ENCODE data around the gene GNAQ.
"Not testable (repeated sequence)": the region's sequence is repeated elsewhere in the genome, so short reads cannot be mapped to it uniquely, and the experiment has no call there.

Gene GNAQ

DNA sequence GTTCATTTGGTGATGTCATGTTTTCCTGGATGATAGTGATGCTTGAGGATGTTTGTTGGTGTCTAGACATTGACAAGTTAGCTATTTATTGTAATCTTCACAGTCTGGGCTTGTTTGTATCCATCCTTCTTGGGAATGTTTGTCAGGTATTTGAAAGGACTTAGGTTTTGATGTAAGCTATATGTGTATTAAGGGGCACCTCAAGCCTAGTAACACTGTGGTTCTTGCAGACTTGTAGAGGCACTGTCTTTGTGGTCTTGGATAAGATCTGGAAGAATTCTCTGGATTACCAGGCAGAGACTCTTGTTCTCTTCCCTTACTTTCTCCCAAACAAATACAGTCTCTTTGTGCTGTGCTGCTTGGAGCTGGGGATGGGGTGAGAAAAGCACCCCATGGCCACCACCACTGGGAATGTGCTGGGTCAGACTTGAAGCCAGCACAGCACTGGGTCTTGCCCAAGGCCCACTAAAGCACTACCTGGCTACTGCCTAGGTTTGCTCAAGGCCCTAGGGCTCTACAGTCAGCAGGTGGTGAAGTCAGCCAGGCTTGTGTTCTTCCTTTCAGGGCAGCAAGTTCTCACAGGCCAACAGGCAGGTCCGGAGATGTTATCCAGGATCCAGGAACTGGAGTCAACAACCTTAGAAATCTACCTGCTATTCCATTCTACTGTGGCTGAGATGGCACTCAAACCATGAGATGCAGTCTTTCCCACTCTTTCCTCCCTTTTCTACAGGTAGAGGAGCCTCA, 334.2 kb downstream of the GNAQ start:
- no peak overlapping the region for H3K4me3 ChIP-seq (replicated peaks in 1 of 2; ENCODE audit: low read depth in 2 of 2, low read length in 2 of 2)
- TF ChIP-seq, protein P1, sequence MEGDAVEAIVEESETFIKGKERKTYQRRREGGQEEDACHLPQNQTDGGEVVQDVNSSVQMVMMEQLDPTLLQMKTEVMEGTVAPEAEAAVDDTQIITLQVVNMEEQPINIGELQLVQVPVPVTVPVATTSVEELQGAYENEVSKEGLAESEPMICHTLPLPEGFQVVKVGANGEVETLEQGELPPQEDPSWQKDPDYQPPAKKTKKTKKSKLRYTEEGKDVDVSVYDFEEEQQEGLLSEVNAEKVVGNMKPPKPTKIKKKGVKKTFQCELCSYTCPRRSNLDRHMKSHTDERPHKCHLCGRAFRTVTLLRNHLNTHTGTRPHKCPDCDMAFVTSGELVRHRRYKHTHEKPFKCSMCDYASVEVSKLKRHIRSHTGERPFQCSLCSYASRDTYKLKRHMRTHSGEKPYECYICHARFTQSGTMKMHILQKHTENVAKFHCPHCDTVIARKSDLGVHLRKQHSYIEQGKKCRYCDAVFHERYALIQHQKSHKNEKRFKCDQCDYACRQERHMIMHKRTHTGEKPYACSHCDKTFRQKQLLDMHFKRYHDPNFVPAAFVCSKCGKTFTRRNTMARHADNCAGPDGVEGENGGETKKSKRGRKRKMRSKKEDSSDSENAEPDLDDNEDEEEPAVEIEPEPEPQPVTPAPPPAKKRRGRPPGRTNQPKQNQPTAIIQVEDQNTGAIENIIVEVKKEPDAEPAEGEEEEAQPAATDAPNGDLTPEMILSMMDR (IDR thresholded peaks at IDR 0.05; ENCODE audit: low read depth, low read length): no peak
- no peak for DNase-seq (ENCODE audit: low read depth in 2 of 2)

DNA sequence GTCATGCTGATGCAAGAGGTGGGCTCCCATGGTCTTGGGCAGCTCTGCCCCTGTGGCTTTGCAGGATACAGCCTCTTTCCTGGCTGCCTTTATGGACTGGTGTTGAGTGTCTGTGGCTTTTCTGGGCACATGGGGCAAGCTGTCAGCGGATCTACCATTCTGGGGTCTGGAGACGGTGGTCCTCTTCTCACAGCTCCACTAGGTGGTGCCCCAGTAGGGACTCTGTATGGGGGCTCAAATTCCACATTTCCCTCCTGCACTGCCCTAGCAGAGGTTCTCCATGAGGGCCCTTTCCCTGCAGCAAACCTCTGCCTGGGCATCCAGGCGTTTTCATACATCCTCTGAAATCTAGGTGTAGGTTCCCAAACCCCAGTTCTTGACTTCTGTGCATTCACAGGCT, 340.9 kb downstream of the GNAQ start:
- DNase-seq (ENCODE audit: low read depth in 2 of 2); H3K4me3 ChIP-seq (replicated peaks in 1 of 2; ENCODE audit: low read depth in 2 of 2, low read length in 2 of 2): not testable (repeated sequence)

DNA sequence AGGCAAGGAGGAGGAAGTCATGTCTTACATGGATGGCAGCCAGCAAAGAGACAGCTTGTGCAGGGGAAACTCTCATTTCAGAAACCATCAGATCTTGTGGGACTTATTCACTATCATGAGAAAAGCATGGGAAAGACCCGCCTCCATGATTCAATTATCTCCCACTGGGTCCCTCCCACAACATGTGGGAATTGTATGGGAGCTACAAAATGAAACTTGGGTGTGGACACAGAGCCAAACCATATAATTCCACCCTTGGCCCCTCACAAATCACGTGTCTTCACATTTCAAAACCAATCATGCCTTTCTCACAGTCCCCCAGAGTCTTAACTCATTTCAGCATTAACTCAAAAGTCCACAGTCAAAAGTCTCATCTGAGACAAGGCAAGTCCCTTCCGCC, 341.5 kb downstream of the GNAQ start:
- not testable (repeated sequence) for DNase-seq (ENCODE audit: low read depth in 2 of 2); H3K4me3 ChIP-seq (replicated peaks in 1 of 2; ENCODE audit: low read depth in 2 of 2, low read length in 2 of 2)

DNA sequence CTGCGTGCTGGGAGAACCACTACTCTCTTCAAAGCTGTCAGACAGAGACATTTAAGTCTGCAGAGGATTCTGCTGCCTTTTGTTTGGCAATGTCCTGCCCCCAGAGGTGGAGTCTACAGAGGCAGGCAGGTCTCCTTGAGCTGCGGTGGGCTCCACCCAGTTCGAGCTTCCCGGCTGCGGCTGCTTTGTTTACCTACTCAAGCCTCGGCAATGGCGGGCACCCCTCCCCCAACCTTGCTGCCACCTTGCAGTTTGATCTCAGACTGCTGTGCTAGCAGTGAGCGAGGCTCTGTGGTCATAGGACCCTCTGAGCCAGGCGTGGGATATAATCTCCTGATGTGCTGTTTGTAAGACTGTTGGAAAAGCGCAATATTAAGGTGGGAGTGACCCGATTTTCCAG, 343.9 kb downstream of the GNAQ start:
- DNase-seq (ENCODE audit: low read depth in 2 of 2); H3K4me3 ChIP-seq (replicated peaks in 1 of 2; ENCODE audit: low read depth in 2 of 2, low read length in 2 of 2): not testable (repeated sequence)

DNA sequence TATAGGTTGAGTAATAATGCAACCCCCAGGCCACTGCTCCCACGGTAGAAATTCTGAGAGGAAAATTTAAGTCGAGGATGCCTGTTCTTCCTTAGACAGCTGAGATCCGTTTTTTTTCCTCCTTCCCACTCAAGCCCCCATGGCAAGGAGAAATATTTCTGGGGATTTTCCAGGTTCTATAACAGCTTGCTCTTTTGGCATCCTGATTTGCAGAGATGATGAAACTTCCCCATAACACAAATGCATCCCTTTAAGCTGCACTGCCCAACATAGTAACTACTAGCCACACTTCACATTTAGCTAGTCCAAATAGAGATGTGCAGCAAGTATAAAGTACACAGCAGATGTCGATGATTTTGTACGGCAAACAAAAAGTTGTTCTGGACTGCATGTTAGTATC, 351.0 kb downstream of the GNAQ start:
- no peak overlapping the region for H3K4me3 ChIP-seq (replicated peaks in 1 of 2; ENCODE audit: low read depth in 2 of 2, low read length in 2 of 2)
- TF ChIP-seq, protein P1 (IDR thresholded peaks at IDR 0.05; ENCODE audit: low read depth, low read length): no peak
- peak in 1 of 2 donors; percentile 18 for DNase-seq (ENCODE audit: low read depth in 2 of 2)

DNA sequence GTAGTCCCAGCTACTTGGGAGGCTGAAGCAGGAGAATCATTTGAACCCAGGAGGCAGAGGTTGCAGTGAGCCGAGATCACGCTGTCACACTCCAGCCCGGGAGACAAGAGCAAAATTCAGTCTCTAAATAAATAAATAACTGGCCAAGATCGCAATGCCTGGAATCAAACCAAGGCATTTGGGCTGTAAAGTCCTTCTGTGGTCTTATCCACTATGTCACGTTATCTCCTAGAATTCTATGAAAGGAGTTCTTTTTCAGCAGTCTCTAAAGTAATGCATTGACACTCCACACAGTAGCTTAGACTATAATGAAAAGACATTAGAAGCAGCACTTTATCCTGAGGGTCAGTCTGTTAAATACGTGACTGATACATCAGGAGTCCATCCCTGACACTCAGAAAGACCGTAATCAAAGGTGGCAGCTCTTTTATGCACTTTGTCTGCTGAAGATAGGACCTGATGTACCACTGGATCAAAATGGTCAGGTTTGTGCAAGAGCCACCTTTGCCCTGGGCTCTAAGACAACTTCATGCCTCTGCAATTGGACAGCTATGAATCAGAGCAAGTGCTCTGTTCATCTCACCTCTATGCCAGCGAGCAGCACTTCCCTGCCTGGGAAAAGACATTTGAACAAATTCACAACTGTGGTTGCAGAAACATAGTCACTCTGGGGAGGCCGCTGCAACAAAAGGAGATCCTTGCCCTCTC, 351.8 kb downstream of the GNAQ start:
- DNase-seq (ENCODE audit: low read depth in 2 of 2): peak; percentile 14 to 15
- no peak overlapping the region for H3K4me3 ChIP-seq (replicated peaks in 1 of 2; ENCODE audit: low read depth in 2 of 2, low read length in 2 of 2)
- TF ChIP-seq, protein P1 (IDR thresholded peaks at IDR 0.05; ENCODE audit: low read depth, low read length): no peak

DNA sequence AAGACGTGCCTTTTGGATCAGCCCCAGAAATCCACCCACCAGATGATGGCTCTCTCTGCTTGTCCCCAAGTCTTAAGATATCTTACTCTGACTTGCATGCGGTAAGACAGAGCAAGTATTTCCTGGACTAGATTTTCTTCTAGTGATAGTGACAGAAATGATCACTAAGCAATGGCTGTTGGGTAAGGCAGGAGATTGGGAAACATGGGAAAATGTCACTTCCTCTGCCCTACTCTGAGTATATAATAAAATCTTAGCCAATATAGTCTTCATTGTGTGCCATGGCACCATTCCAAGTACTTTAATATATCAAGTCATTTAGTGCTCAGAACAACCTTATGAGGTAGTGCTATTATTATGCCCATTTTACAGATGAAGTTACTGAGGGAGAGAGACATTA, 352.5 kb downstream of the GNAQ start:
- TF ChIP-seq, protein P1 (IDR thresholded peaks at IDR 0.05; ENCODE audit: low read depth, low read length): no peak
- no peak overlapping the region for H3K4me3 ChIP-seq (replicated peaks in 1 of 2; ENCODE audit: low read depth in 2 of 2, low read length in 2 of 2)
- DNase-seq (ENCODE audit: low read depth in 2 of 2): peak; percentile 46 to 73

DNA sequence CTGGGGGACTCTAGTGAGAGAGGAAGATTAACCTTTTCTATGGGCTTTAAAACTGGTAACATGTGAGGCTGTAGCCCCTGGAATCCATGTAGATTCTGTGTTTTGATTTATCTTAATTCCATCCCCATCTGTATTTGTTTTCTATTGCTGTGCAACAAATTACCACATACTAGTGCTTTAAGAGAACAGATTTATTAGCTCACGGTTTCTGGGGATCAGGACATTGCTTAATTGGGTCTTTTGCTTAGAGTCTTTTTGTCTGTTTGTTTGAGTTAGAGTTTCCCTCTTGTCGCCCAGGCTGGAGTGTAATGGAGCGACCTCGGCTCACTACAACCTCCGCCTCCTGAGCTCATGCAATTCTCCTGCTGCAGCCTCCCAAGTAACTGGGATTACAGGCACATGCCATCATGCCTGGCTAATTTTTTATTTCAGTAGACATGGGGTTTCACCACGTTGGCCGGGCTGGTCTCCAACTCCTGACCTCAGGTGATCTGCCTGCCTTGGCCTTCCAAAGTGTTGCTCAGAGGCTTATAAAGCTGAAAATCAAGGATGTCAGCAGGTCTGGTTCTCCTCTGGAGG, 353.6 kb downstream of the GNAQ start:
- no peak overlapping the region for H3K4me3 ChIP-seq (replicated peaks in 1 of 2; ENCODE audit: low read depth in 2 of 2, low read length in 2 of 2)
- no peak for DNase-seq (ENCODE audit: low read depth in 2 of 2)
- TF ChIP-seq, protein P1 (IDR thresholded peaks at IDR 0.05; ENCODE audit: low read depth, low read length): no peak
